Natural killer cell treated with Interleukin-12 subunit alpha and Interleukin-12 subunit beta and Interleukin-15 and Interleukin-18, amount 100 ng/mL, for 72 hours (primary cell): ENCODE measurements around the gene TNRC18. TPM values are rescaled to one million over a fixed set of nuclear protein-coding genes. Genes with fewer than 3 reads are reported as not detected.
A peak's percentile ranks its signal among the peaks of the same experiment; 100 is the strongest.

Experiments
- ATAC-seq, 2 donors: fragments of 150-1000 bp; cut with Tn5 transposase in 1 of 2; sonication (Bioruptor Pico), chemical (Tn5 transposase) in 1 of 2; 2 replicates each; pipeline ENCODE4 v1.10.0; 2021
- DNase-seq: peaks from one replicate; pipeline ENCODE4 v3.0.0; 2022; ENCODE audit warnings: low spot score
- H3K27ac Mint-ChIP-seq, 2 donors: 1 replicate in 1 of 2; 2 replicates in 1 of 2; pipeline ENCODE4 v1.8.0; 2022; ENCODE audit warnings: mixed read lengths in 2 of 2, mild to moderate bottlenecking in 1 of 2, moderate library complexity in 1 of 2
- H3K27me3 Mint-ChIP-seq, 2 donors: 1 replicate in 1 of 2; 2 replicates in 1 of 2; pipeline ENCODE4 v1.8.0; 2022; ENCODE audit warnings: mixed read lengths in 2 of 2
- H3K36me3 Mint-ChIP-seq: one replicate; pipeline ENCODE4 v1.8.0; 2022; ENCODE audit warnings: mixed read lengths
- H3K4me1 Mint-ChIP-seq, 2 donors: 1 replicate in 1 of 2; 2 replicates in 1 of 2; pipeline ENCODE4 v1.8.0; 2022; ENCODE audit warnings: low read depth in 2 of 2, mixed read lengths in 2 of 2, mild to moderate bottlenecking in 1 of 2
- H3K4me3 Mint-ChIP-seq: one replicate; pipeline ENCODE4 v1.8.0; 2022; ENCODE audit warnings: mixed read lengths
- H3K9me3 Mint-ChIP-seq: 2 replicates; pipeline ENCODE4 v1.8.0; 2022; ENCODE audit warnings: mixed read lengths
- total RNA-seq, 2 donors: library from RNA; stranded (reverse); gene quantifications; one replicate each; pipeline ENCODE4 v1.2.3, GENCODE V29; 2022

Gene TNRC18
- total RNA-seq, 2 donors from 2014 or later, result 81.2 to 87.6 TPM

DNA sequence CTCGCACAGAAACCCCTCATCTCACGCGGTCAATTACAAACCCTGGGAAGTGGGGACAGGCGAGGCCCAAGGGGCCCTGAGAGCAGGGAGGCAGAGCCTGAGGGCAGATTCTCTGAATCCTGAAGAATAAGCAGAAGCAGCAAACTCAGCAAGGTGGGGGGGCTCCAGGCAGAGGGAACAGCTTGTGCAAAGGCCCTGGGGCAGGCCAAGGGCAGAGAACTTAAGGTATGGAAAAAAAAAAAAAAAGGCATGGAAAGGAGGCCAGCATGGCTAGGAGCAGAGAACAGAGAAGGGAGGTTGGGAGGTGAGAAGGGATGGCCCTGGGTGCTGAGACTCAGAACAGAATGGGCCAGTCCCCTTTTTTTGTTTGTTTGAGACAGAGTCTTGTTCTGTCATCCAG lies 32.8 kb upstream of the TNRC18 start:
- DNase-seq (no peak), ATAC-seq (no peak)
- H3K27ac Mint-ChIP-seq, result no peak overlapping the region
- H3K9me3 Mint-ChIP-seq, result no peaks in the 10 kb centered on the region
- no peaks in the 10 kb centered on the region for H3K4me1 Mint-ChIP-seq
- H3K27me3 Mint-ChIP-seq, result peaks cover 0 to 6% of the 10 kb centered on the region in 2 donors
- no peaks in the 10 kb centered on the region for H3K36me3 Mint-ChIP-seq
- no peak overlapping the region for H3K4me3 Mint-ChIP-seq

DNA sequence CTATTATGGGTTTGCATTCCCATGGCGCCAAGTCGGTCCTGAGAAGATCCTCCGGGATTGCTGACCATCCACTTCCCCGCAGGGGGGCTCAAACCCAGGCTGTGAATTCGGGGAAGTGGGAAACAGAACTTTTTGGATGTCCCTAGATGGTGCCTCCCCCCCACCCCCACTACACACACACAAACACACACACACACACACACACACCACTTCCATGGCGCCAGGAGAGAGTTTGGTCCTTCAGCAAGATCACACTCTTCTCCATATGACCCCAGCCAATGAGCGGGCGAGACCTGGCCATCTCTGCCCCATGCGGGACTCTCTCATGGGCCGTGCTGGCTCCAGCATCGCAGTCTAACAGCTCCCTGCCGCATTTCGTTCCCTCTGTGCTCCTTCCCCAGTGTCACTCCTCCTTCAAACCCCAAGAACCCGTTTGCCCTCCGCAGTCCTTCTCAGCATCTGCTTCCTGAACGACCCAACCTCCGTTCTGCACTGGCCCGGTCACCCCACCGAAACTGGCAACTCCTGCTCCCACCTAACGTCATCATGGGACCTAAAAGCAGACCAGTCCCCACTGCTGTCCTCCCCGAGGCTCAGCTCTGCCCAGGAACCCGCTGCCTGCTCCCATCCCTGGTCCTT lies 32.1 kb upstream of the TNRC18 start:
- Mint-ChIP-seq H3K27ac (no peak overlapping the region), H3K9me3 (no peaks in the 10 kb centered on the region), H3K4me3 (no peak overlapping the region), H3K36me3 (no peaks in the 10 kb centered on the region), H3K27me3 (peaks cover 0 to 6% of the 10 kb centered on the region in 2 donors), H3K4me1 (no peaks in the 10 kb centered on the region)
- no peak for ATAC-seq
- no peak for DNase-seq

DNA sequence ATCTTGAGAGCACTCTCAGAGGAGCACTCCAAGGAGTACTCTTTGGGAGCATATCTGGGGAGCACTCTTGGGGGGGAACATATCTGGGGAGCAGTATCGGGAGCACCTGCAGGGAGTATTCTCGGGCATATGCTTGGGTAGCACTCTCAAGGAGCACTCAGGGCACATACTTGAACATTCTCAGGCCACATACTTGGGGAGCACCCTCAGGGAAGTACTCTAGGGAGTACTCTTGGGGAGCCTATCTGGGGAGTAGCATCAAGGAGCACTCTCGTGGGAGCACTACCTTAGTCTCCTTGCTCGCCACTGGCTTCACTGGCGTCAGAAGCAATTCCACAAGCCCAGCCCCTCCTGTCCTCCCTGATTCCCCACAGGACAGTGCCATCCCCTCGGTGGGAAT lies 31.5 kb upstream of the TNRC18 start:
- H3K9me3 Mint-ChIP-seq, result no peaks in the 10 kb centered on the region
- no peak overlapping the region for H3K4me3 Mint-ChIP-seq
- ATAC-seq, result no peak
- no peak overlapping the region for H3K27ac Mint-ChIP-seq
- H3K27me3 Mint-ChIP-seq, result peaks cover 0 to 6% of the 10 kb centered on the region in 2 donors
- H3K36me3 Mint-ChIP-seq, result no peaks in the 10 kb centered on the region
- no peak for DNase-seq
- H3K4me1 Mint-ChIP-seq, result no peaks in the 10 kb centered on the region

DNA sequence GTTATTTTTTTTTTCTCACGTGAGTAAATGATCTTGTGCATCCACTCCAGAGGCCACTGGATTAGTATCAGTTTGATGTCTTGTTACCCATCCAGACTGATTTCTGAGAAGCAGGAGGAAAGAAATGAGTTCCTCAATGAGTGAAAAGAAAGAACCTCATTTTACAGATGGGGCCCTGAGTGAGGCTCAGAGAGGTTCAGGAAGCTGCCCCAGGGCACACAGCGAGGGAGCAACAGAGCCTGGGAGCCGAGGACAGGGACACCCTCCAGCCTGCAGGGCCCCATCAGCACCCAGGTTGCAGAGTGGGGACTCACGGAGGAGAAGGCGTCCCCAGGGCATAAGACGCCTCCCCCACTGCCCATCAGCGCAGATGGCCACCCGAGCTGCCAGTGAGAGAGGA lies 30.9 kb upstream of the TNRC18 start:
- Mint-ChIP-seq H3K27me3 (peaks cover 0 to 6% of the 10 kb centered on the region in 2 donors), H3K36me3 (no peaks in the 10 kb centered on the region), H3K4me3 (no peak overlapping the region), H3K9me3 (no peaks in the 10 kb centered on the region), H3K27ac (no peak overlapping the region), H3K4me1 (no peaks in the 10 kb centered on the region)
- ATAC-seq (no peak), DNase-seq (no peak)

DNA sequence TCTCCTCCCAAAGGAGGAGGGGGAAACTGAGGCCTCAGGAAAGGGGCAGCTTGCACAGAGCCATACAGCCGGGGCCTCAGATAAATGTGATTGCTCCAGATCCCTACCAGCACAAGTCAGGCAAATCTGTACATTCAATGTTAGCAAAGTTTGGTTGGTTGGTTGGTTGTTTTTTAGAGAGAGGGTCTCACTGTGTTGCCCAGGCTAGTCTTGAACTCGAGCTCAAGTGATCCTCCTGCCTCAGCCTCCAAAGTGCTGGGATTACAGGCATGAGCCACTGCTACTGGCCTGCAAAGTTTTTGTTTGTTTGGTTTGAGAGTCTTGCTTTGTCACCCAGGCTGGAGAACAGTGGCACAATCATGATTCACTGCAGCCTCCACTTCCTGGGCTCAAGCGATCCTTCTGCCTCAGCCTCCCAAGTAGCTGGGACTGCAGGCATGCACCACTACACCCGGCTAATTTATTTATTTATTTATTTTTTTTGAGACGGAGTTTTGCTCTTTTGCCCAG lies 30.0 kb upstream of the TNRC18 start:
- DNase-seq, result no peak
- Mint-ChIP-seq H3K27ac (no peak overlapping the region), H3K4me3 (no peak overlapping the region), H3K9me3 (no peaks in the 10 kb centered on the region), H3K4me1 (no peaks in the 10 kb centered on the region), H3K27me3 (peaks cover 0 to 6% of the 10 kb centered on the region in 2 donors), H3K36me3 (no peaks in the 10 kb centered on the region)
- no peak for ATAC-seq

DNA sequence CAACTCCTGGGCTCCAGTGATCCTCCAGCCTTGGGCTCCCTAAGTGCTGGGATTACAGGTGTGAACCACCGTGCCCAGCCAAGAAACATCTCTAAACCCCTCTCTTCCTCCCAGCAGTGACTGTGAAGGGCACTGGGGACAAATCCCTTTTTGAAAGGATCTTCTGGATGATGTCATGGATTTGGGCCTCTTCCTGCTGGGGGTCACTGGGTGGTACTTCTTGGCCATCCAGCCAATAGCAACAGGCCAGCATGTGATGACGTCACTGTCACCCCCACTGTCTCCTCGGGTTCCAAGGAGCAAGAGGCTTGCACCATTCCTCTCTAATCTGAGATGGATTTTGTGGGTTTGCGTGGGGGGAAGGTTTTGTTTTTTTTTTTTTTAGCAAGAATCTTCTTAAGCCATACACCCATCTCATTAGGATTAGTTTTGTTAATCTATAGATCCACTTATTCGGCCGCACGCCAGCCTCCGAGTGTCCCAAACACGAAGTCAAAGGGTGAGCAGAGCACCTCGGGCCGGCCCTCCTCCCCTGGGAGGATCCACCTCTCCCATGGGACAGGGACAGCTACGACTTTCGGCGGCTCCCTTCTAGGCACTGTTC lies 29.4 kb upstream of the TNRC18 start:
- no peak for ATAC-seq
- H3K9me3 Mint-ChIP-seq, result no peaks in the 10 kb centered on the region
- no peak overlapping the region for H3K27ac Mint-ChIP-seq
- H3K36me3 Mint-ChIP-seq, result no peaks in the 10 kb centered on the region
- no peak for DNase-seq
- H3K27me3 Mint-ChIP-seq, result peaks cover 0 to 6% of the 10 kb centered on the region in 2 donors
- no peak overlapping the region for H3K4me3 Mint-ChIP-seq
- H3K4me1 Mint-ChIP-seq, result no peaks in the 10 kb centered on the region

DNA sequence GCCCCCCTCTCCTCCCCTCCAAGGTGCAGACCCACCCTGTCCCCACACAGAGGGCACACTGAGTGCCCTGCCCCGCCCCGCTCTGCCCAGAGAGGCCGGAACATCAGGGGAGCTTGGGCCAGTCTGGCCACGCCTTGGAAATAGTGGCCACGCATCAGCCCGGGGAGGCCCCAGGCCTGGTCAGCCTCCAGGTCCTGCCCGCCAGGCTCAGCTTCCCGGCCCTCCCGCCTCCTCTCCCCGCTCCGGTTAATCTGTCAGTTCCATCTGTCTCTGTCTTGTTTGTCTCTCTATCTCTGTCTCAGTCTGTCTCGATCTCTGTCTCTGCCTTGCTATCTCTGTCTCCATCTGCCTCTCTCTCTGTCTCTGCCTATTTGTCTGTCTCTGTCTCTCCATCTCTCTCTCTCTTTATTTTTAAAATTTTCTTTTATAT lies 28.9 kb upstream of the TNRC18 start:
- Mint-ChIP-seq H3K9me3 (no peaks in the 10 kb centered on the region), H3K4me1 (no peaks in the 10 kb centered on the region), H3K27me3 (peaks cover 0 to 6% of the 10 kb centered on the region in 2 donors), H3K4me3 (no peak overlapping the region), H3K27ac (no peak overlapping the region), H3K36me3 (no peaks in the 10 kb centered on the region)
- DNase-seq, result no peak
- peak in 1 of 2 donors; percentile 17 for ATAC-seq

DNA sequence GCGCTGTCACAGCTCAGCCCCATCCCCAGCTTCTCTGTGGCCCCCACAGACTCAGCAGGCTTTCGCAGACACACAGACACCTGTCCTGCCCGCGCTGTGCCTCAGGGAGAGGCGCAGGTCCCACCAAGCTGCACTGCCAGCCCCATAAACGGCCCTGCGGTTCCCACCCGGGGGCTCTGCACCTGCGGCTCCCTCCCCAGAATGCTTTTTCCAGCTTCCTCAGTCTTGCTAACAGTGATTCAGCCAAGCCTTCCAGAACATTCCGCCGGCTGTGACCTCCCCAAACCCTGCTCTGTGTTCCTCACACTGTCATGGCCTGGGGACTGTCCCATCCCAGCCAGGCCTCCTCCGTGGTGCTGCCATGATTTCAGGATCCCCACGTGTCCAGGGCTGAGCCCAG lies 27.8 kb upstream of the TNRC18 start:
- ATAC-seq, result no peak
- no peak for DNase-seq
- H3K4me1 Mint-ChIP-seq, result no peaks in the 10 kb centered on the region
- no peak overlapping the region for H3K27ac Mint-ChIP-seq
- H3K9me3 Mint-ChIP-seq, result no peaks in the 10 kb centered on the region
- H3K27me3 Mint-ChIP-seq, result peaks cover 0 to 5% of the 10 kb centered on the region in 2 donors
- H3K4me3 Mint-ChIP-seq, result no peak overlapping the region
- no peaks in the 10 kb centered on the region for H3K36me3 Mint-ChIP-seq

DNA sequence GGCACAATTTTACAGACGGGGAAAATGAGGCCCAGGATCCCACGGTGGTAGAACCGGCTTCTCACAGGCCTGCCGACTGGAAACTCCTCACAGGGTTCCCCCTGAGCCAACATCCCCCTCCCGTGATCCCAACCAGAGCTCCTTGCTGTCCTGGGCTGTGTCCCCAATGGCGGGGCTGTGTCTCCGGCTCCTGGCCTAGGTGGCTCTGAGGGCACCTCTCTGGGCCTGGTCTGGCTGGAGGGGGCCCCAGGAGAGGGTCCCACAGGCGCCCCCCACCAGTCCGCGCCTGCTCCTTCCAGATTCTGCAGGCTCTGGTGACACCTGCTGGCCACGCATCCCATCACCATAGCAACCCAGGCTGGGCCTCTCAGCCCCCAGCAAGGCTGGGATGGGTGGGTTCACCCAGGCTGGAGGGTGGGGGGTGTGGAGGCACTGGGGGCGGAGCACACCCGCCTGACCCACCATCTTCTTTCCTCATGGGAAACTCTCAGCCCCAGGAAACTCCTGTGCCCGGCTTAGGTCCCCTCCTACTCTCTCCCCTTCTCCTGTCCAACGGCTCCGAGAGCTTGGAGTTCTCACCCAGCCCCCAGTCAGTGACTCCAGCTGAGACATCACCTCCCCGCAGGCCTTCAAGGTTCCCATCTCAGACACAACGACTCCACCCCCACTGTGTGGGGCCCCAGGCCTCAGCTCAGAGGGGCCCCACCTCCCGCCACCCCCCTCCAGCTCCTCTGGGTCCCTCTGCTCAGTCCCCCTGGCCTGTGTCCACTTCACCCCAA lies 27.1 kb upstream of the TNRC18 start:
- Mint-ChIP-seq H3K9me3 (no peaks in the 10 kb centered on the region), H3K27ac (no peak overlapping the region), H3K4me1 (no peaks in the 10 kb centered on the region), H3K4me3 (no peak overlapping the region), H3K36me3 (no peaks in the 10 kb centered on the region), H3K27me3 (peaks cover 0 to 3% of the 10 kb centered on the region in 2 donors)
- ATAC-seq (peak; percentile 60 to 70), DNase-seq (no peak)

DNA sequence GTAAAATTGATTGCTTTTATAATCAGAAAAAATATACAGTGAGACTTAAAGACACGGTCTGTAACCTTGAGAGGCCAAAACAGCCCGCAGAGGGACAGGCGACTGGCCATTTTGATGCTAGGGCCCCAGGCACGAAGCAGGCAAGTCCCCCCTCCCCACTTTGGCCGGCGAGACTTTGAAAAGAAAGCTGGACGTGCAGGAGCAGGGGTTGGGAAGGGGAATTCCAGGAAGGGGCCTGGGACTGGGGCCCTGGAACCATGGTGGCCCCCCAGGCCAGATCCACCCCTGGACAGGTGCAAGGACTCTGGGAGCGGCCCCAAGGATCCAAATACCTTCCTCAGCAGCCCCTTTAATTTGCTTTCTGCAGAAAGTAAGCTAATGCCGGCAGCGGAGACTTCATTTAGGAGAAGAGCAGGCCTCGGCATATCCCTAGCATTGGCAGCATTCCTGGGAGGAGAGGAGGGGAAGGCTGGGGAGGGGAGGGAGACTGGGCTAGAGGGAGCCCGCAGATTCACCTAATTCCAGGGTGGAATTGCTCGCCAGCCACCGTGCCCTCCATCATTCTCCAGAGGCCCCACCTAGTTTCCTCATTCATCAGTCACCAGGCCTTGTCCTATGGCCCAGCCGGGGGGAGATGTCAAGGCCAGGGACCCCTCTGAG lies 24.9 kb upstream of the TNRC18 start:
- no peak overlapping the region for H3K27ac Mint-ChIP-seq
- no peaks in the 10 kb centered on the region for H3K9me3 Mint-ChIP-seq
- peak; percentile 37 for DNase-seq
- H3K4me3 Mint-ChIP-seq, result no peak overlapping the region
- no peaks in the 10 kb centered on the region for H3K4me1 Mint-ChIP-seq
- peaks cover 0 to 3% of the 10 kb centered on the region in 2 donors for H3K27me3 Mint-ChIP-seq
- ATAC-seq, result no peak
- no peaks in the 10 kb centered on the region for H3K36me3 Mint-ChIP-seq

DNA sequence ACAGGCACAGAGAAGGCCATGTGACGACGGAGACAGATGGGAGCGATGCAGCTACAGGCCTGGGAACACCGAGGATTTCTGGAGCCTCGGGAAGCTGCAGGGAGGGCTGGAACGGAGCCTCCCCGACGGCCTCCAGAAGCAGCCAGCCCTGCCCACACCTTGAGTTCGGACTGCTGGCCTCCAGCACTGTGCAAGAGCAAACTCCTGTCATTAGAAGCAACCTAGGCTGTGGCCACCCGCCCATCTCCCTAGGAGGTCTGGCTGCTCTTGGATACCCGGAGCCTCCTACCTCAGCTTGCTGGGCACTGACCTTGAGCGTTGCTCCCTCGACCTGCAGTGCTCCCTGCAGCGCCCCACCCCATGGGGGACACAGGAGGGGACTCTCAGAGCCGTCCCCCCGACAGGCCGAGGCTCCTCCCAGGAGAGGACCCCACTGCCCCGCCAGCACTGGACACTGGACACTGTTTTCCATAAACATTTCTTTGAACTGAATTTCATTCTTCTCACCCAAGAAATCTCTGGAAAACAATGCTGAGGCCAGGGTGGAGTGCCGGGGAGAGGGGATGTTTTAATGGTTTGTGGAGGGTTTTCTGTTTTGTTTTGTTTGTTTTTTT lies 22.5 kb upstream of the TNRC18 start:
- Mint-ChIP-seq H3K36me3 (no peaks in the 10 kb centered on the region), H3K27me3 (no peaks in the 10 kb centered on the region), H3K4me1 (no peaks in the 10 kb centered on the region), H3K9me3 (no peaks in the 10 kb centered on the region), H3K27ac (no peak overlapping the region), H3K4me3 (no peak overlapping the region)
- ATAC-seq (no peak), DNase-seq (no peak)

DNA sequence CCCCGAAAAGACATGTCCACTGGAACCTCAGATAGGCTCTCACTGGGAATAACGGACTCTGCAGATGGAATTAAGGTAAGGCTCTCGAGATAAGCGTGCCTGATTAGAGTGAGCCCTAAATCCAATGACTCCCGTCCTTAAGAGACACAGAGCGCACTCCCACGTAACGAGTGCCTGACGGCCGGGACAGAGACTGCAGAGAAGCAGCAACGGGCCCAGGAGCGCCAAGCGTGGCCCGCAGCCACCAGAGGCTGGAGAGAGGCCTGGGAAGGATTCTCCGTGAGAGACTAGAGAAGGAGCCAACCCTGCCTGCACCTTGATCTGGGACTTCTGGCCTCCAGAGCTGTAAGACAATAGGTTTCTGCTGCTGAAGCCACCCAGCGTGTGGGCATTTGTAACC lies 20.0 kb upstream of the TNRC18 start:
- Mint-ChIP-seq H3K4me3 (no peak overlapping the region), H3K4me1 (no peaks in the 10 kb centered on the region), H3K27ac (no peak overlapping the region), H3K27me3 (no peaks in the 10 kb centered on the region), H3K36me3 (no peaks in the 10 kb centered on the region), H3K9me3 (no peaks in the 10 kb centered on the region)
- ATAC-seq (no peak), DNase-seq (no peak)

DNA sequence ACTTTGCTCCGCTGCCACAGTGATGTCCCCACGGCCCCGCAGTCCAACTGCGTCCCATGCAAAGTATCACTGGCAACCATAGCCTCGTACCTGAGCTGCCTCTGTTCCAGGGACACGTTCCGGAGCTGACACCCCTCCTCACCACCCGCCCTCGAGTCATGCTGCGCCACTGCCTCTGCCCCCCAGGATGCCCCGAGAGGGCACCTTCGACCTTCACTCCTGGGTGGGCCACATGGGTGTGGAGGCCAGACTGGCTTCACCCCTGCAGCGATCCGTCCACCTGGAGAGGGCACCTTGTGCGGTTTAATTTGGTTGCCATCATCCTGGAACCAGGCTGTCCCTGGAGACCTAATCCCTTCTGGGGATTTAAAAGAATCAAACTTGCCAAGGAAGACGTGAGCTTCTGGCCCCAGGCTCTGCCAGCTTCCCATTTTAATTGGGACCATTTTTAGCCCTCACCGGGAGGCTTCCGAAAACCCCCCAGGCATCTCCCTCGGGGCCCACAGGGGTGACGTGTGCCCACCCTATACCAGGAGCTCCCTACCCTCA lies 19.2 kb upstream of the TNRC18 start:
- Mint-ChIP-seq H3K4me1 (no peaks in the 10 kb centered on the region), H3K9me3 (no peaks in the 10 kb centered on the region), H3K36me3 (no peaks in the 10 kb centered on the region), H3K27ac (no peak overlapping the region), H3K4me3 (no peak overlapping the region), H3K27me3 (no peaks in the 10 kb centered on the region)
- ATAC-seq, result no peak
- no peak for DNase-seq
